ENCODE measurements around the gene TIMP4. TPM values are rescaled to one million over a fixed set of nuclear protein-coding genes. Genes with fewer than 3 reads are reported as not detected.

TIMP4 gene
- total RNA-seq (2022; extraction: Qiagen RNA extraction; ENCODE audit: low read depth), result 10.8 to 14.6 TPM (median 11.3 TPM) in 5 replicates

GRCh38 chr3:12158387-12159226 is at the start of gene TIMP4:
TIMP4 (minus strand) TSS chr3:12158912; CDS start chr3:12158840, 72 bp downstream.

Other genes starting within 250 kb of the TIMP4 start
- gene SYN2, start 154.5 kb downstream of the TIMP4 start, total RNA-seq (2022; extraction: Qiagen RNA extraction; ENCODE audit: low read depth), result 0.14 to 0.30 TPM (median 0.17 TPM) in 5 replicates
- gene PPARG, start 130.2 kb upstream of the TIMP4 start, total RNA-seq (2022; extraction: Qiagen RNA extraction; ENCODE audit: low read depth), result 39.4 to 44.0 TPM (median 40.6 TPM) in 5 replicates